HG03196 (cell line): Measurements from ENCODE around the gene YY1AP1.
"Not testable (repeated sequence)": the region's sequence is repeated elsewhere in the genome, so short reads cannot be mapped to it uniquely, and the experiment has no call there.

Experiments
- ATAC-seq: cut with Tn5 transposase; IDR thresholded peaks from one replicate; pipeline ENCODE4 v1.9.1; 2021; ENCODE audit not compliant: unreplicated experiment

The YY1AP1 gene

GRCh38 chr1:155688324-155689080 lies at the start of gene YY1AP1:
Gene YY1AP1, minus strand, starts transcription at chr1:155688774. Its CDS starts 8,338 bp downstream, at chr1:155680436.
- peak; percentile 87 for ATAC-seq

GRCh38 chr1:155729031-155729898 lies 40.7 kb upstream of the YY1AP1 start:
- ATAC-seq = no peak

- ATAC-seq = no peak
Measured at GRCh38 chr1:155725142-155725541, 36.6 kb upstream of the YY1AP1 start.

GRCh38 chr1:155719703-155720102 lies 31.1 kb upstream of the YY1AP1 start:
- ATAC-seq = no peak

- not testable (repeated sequence) for ATAC-seq
Measured at GRCh38 chr1:155718524-155719115, 30.0 kb upstream of the YY1AP1 start.

GRCh38 chr1:155717041-155717440 lies 28.5 kb upstream of the YY1AP1 start:
- ATAC-seq = no peak

- no peak for ATAC-seq
Measured at GRCh38 chr1:155715777-155716176, 27.2 kb upstream of the YY1AP1 start.

GRCh38 chr1:155715056-155715455 lies 26.5 kb upstream of the YY1AP1 start:
- not testable (repeated sequence) for ATAC-seq

- ATAC-seq = no peak
Measured at GRCh38 chr1:155713075-155713474, 24.5 kb upstream of the YY1AP1 start.

GRCh38 chr1:155712636-155713035 lies 24.1 kb upstream of the YY1AP1 start:
- ATAC-seq = not testable (repeated sequence)

- ATAC-seq = not testable (repeated sequence)
Measured at GRCh38 chr1:155711457-155711856, 22.9 kb upstream of the YY1AP1 start.

GRCh38 chr1:155709391-155709790 lies 20.8 kb upstream of the YY1AP1 start:
- ATAC-seq = no peak

- ATAC-seq = no peak
Measured at GRCh38 chr1:155706139-155706538, 17.6 kb upstream of the YY1AP1 start.

- ATAC-seq = not testable (repeated sequence)
Measured at GRCh38 chr1:155704414-155704813, 15.8 kb upstream of the YY1AP1 start.

GRCh38 chr1:155703216-155703615 lies 14.6 kb upstream of the YY1AP1 start:
- ATAC-seq = no peak

- not testable (repeated sequence) for ATAC-seq
Measured at GRCh38 chr1:155701675-155702074, 13.1 kb upstream of the YY1AP1 start.

- not testable (repeated sequence) for ATAC-seq
Measured at GRCh38 chr1:155699062-155699461, 10.5 kb upstream of the YY1AP1 start.

GRCh38 chr1:155698382-155699038 lies 9.9 kb upstream of the YY1AP1 start:
- no peak for ATAC-seq

- not testable (repeated sequence) for ATAC-seq
Measured at GRCh38 chr1:155697616-155698015, 9.0 kb upstream of the YY1AP1 start.

- ATAC-seq = no peak
Measured at GRCh38 chr1:155697046-155697445, 8.5 kb upstream of the YY1AP1 start.

GRCh38 chr1:155696524-155696923 lies 8.0 kb upstream of the YY1AP1 start:
- no peak for ATAC-seq
